ENCODE results near the gene IFI16.
A peak's percentile ranks its signal among the peaks of the same experiment; 100 is the strongest.

Gene IFI16

GRCh38 chr1:159055181-159055641, 45.5 kb downstream of the IFI16 start:
- TF ChIP-seq CTCF (IDR thresholded peaks at IDR 0.05; ENCODE audit: insufficient read depth, low read depth, low read length, missing control alignments) = no peak
- H3K4me3 ChIP-seq (ENCODE audit: low read depth, low read length) = no peak overlapping the region
- DNase-seq (ENCODE audit: low read depth) = no peak

- no peak overlapping the region for H3K4me3 ChIP-seq (ENCODE audit: low read depth, low read length)
- no peak for TF ChIP-seq CTCF (IDR thresholded peaks at IDR 0.05; ENCODE audit: insufficient read depth, low read depth, low read length, missing control alignments)
- peak; percentile 26 for DNase-seq (ENCODE audit: low read depth)
Observed at GRCh38 chr1:159056069-159056698, 46.5 kb downstream of the IFI16 start.

GRCh38 chr1:159058751-159059150, 49.0 kb downstream of the IFI16 start:
- H3K4me3 ChIP-seq (ENCODE audit: low read depth, low read length) = no peak overlapping the region
- no peak for DNase-seq (ENCODE audit: low read depth)
- no peak for TF ChIP-seq CTCF (IDR thresholded peaks at IDR 0.05; ENCODE audit: insufficient read depth, low read depth, low read length, missing control alignments)

GRCh38 chr1:159065106-159065505, 55.4 kb downstream of the IFI16 start:
- no peak for DNase-seq (ENCODE audit: low read depth)
- TF ChIP-seq CTCF (IDR thresholded peaks at IDR 0.05; ENCODE audit: insufficient read depth, low read depth, low read length, missing control alignments) = no peak
- H3K4me3 ChIP-seq (ENCODE audit: low read depth, low read length) = no peak overlapping the region

GRCh38 chr1:159066108-159066507, 56.4 kb downstream of the IFI16 start:
- H3K4me3 ChIP-seq (ENCODE audit: low read depth, low read length) = no peak overlapping the region
- no peak for TF ChIP-seq CTCF (IDR thresholded peaks at IDR 0.05; ENCODE audit: insufficient read depth, low read depth, low read length, missing control alignments)
- DNase-seq (ENCODE audit: low read depth) = peak; percentile 59

GRCh38 chr1:159067699-159068621, 58.3 kb downstream of the IFI16 start:
- H3K4me3 ChIP-seq (ENCODE audit: low read depth, low read length) = no peak overlapping the region; the same call in 1 of the 2 replicates
- DNase-seq (ENCODE audit: low read depth) = peak; percentile 88
- TF ChIP-seq CTCF (IDR thresholded peaks at IDR 0.05; ENCODE audit: insufficient read depth, low read depth, low read length, missing control alignments) = no peak
